Measurements from ENCODE around the gene CUL1. TPM values are rescaled to one million over a fixed set of nuclear protein-coding genes. Genes with fewer than 3 reads are reported as not detected.

Gene CUL1
- total and polyA plus RNA-seq, 7 donors, result 24.0 to 72.8 (median 53.9) TPM

- Histone ChIP-seq H3K9me3 (no peaks in the 10 kb centered on the region), H3K27me3 (no peaks in the 10 kb centered on the region), H3K4me3 (no peak overlapping the region), H3K4me1 (no peaks in the 10 kb centered on the region), H3K36me3 (peaks cover 3 to 69% (median 20%) of the 10 kb centered on the region in 4 donors), H3K27ac (no peak overlapping the region)
- intact Hi-C loops (cut with DNase I), result no loop called here
- DNase-seq, result no peak
- no peak for TF ChIP-seq POLR2A (IDR thresholded peaks at IDR 0.05)
Observed at GRCh38 chr7:148763622-148764021, 64.9 kb downstream of the CUL1 start.

GRCh38 chr7:148770004-148770403 lies 71.3 kb downstream of the CUL1 start:
- H3K4me1 ChIP-seq, result no peaks in the 10 kb centered on the region
- 56 to 74% methylated on average over 6 of the region's 6 CpGs for WGBS, 2 donors
- no peaks in the 10 kb centered on the region for H3K9me3 ChIP-seq
- H3K27me3 ChIP-seq, result no peaks in the 10 kb centered on the region
- no peak for DNase-seq
- peaks cover 7 to 86% (median 35%) of the 10 kb centered on the region in 4 donors for H3K36me3 ChIP-seq
- intact Hi-C loops (cut with DNase I), result loop anchor here (5.0 kb wide), 1 partner anchor 73 kb away; the partner anchor contains the start of gene CUL1
- no peak overlapping the region for H3K27ac ChIP-seq
- no peak overlapping the region for H3K4me3 ChIP-seq
- TF ChIP-seq POLR2A (IDR thresholded peaks at IDR 0.05), result no peak
- no peak for TF ChIP-seq POLR2AphosphoS5 (IDR thresholded peaks at IDR 0.05)
- no peak for TF ChIP-seq EP300 (IDR thresholded peaks at IDR 0.05)
- TF ChIP-seq CTCF (IDR thresholded peaks at IDR 0.05), result no peak

GRCh38 chr7:148772297-148773089 lies 73.8 kb downstream of the CUL1 start:
- H3K4me3 ChIP-seq, result no peak overlapping the region
- H3K27me3 ChIP-seq, result no peaks in the 10 kb centered on the region
- no peak for TF ChIP-seq POLR2AphosphoS5 (IDR thresholded peaks at IDR 0.05)
- TF ChIP-seq CTCF (IDR thresholded peaks at IDR 0.05), result no peak
- TF ChIP-seq EP300 (IDR thresholded peaks at IDR 0.05), result no peak
- TF ChIP-seq POLR2A (IDR thresholded peaks at IDR 0.05), result no peak
- peaks cover 7 to 85% (median 31%) of the 10 kb centered on the region in 4 donors for H3K36me3 ChIP-seq
- no peak overlapping the region for H3K27ac ChIP-seq
- intact Hi-C loops (cut with DNase I), result loop anchor here (5.0 kb wide), 1 partner anchor 75 kb away; the partner anchor contains the start of gene CUL1
- 88 to 92% methylated on average over 8 of the region's 8 CpGs for WGBS, 2 donors
- DNase-seq, result no peak
- H3K9me3 ChIP-seq, result no peaks in the 10 kb centered on the region
- H3K4me1 ChIP-seq, result no peaks in the 10 kb centered on the region

- Histone ChIP-seq H3K4me1 (no peaks in the 10 kb centered on the region), H3K4me3 (no peak overlapping the region), H3K36me3 (peaks cover 3 to 80% (median 24%) of the 10 kb centered on the region in 4 donors), H3K9me3 (no peaks in the 10 kb centered on the region), H3K27ac (no peak overlapping the region), H3K27me3 (no peaks in the 10 kb centered on the region)
- intact Hi-C loops (cut with DNase I), result loop anchor here (5.0 kb wide), 1 partner anchor 76 kb away; the partner anchor contains the start of gene CUL1
- TF ChIP-seq EP300 (IDR thresholded peaks at IDR 0.05) (no peak), POLR2A (IDR thresholded peaks at IDR 0.05) (no peak), CTCF (IDR thresholded peaks at IDR 0.05) (no peak), POLR2AphosphoS5 (IDR thresholded peaks at IDR 0.05) (no peak)
- no peak for DNase-seq
- 51 to 87% methylated on average over 10 of the region's 10 CpGs for WGBS, 2 donors
Observed at GRCh38 chr7:148773334-148773733, 74.6 kb downstream of the CUL1 start.

GRCh38 chr7:148774471-148774870 lies 75.8 kb downstream of the CUL1 start:
- TF ChIP-seq EP300 (IDR thresholded peaks at IDR 0.05) (no peak), POLR2AphosphoS5 (IDR thresholded peaks at IDR 0.05) (no peak), POLR2A (IDR thresholded peaks at IDR 0.05) (no peak), CTCF (IDR thresholded peaks at IDR 0.05) (no peak)
- Histone ChIP-seq H3K4me1 (no peaks in the 10 kb centered on the region), H3K4me3 (no peak overlapping the region), H3K36me3 (peaks cover 2 to 77% (median 20%) of the 10 kb centered on the region in 4 donors), H3K27ac (no peak overlapping the region), H3K27me3 (no peaks in the 10 kb centered on the region), H3K9me3 (no peaks in the 10 kb centered on the region)
- WGBS, 2 donors, result 95 to 99% methylated on average over 1 of the region's 1 CpG
- DNase-seq, result no peak
- intact Hi-C loops (cut with DNase I), result loop anchor here (5.0 kb wide), 1 partner anchor 77 kb away; the partner anchor contains the start of gene CUL1

Measured in sigmoid colon (tissue), 7 donors.